SU-DHL-6 (cell line): Measurements from ENCODE around the gene RBFOX1.

ENCODE experiments used
- H2AFZ ChIP-seq: fragments of 200-600 bp; sonication (generic); 2 replicates; pipeline ENCODE4 v1.6.1; 2014; ENCODE audit warnings: low read depth, mild to moderate bottlenecking, moderate library complexity, mixed read lengths, antibody characterized with exemption, low read length; ENCODE audit not compliant: severe bottlenecking
- H3F3A ChIP-seq: fragments of 200-600 bp; shearing (Covaris generic); 2 replicates; pipeline ENCODE4 v1.6.0; 2016; ENCODE audit warnings: antibody characterized with exemption, mild to moderate bottlenecking; ENCODE audit not compliant: insufficient read depth
- H3K27ac ChIP-seq: fragments of 200-600 bp; sonication (generic); 2 replicates; pipeline ENCODE4 v1.5.1; 2016; ENCODE audit warnings: low read depth, mild to moderate bottlenecking, low read length, moderate library complexity, mixed read lengths
- H3K27me3 ChIP-seq: fragments of 200-600 bp; sonication (generic), shearing (Covaris generic); 2 replicates; pipeline ENCODE4 v1.6.0; 2014; ENCODE audit warnings: mild to moderate bottlenecking, low read length
- H3K36me3 ChIP-seq: fragments of 200-600 bp; sonication (generic); 2 replicates; pipeline ENCODE4 v1.6.1; 2014; ENCODE audit warnings: mild to moderate bottlenecking, low read length, mixed read lengths
- H3K4me2 ChIP-seq: fragments of 300-600, 200-600 bp; shearing (Covaris generic), sonication (generic); 2 replicates; pipeline ENCODE4 v1.6.0; 2014; ENCODE audit warnings: low read length, low read depth, mild to moderate bottlenecking; ENCODE audit not compliant: poor library complexity, severe bottlenecking
- H3K4me3 ChIP-seq: fragments of 200-600 bp; sonication (generic); 2 replicates; pipeline ENCODE4 v1.5.1; 2014; ENCODE audit warnings: antibody characterized with exemption, low read length, mild to moderate bottlenecking, mixed read lengths; ENCODE audit not compliant: insufficient read depth, poor library complexity, severe bottlenecking
- H3K79me2 ChIP-seq: fragments of 200-600 bp; sonication (generic); 2 replicates; pipeline ENCODE4 v1.6.1; 2014; ENCODE audit warnings: mild to moderate bottlenecking, low read length, moderate library complexity; ENCODE audit not compliant: insufficient read depth
- H3K9ac ChIP-seq: fragments of 200-600 bp; sonication (generic); 2 replicates; pipeline ENCODE4 v1.7.0; 2014; ENCODE audit warnings: mild to moderate bottlenecking, low read length
- H3K9me2 ChIP-seq: fragments of 200-600 bp; sonication (generic); replicated peaks from 2 replicates; pipeline ENCODE4 v1.6.1; 2014; ENCODE audit warnings: low read length; ENCODE audit not compliant: insufficient read depth
- H3K9me3 ChIP-seq: fragments of 200-600 bp; sonication (generic); 2 replicates; pipeline ENCODE4 v1.6.1; 2014; ENCODE audit warnings: low read length, mixed read lengths; ENCODE audit not compliant: insufficient read depth
- H4K20me1 ChIP-seq: fragments of 200-600 bp; sonication (generic); 2 replicates; pipeline ENCODE4 v1.6.1; 2014; ENCODE audit warnings: low read depth, mild to moderate bottlenecking, antibody characterized with exemption, low read length, moderate library complexity, mixed read lengths
- CTCF ChIP-seq: fragments of 200-600 bp; sonication (generic); IDR thresholded peaks from one replicate; pipeline ENCODE4 v1.5.1; 2017; ENCODE audit warnings: antibody characterized with exemption, mild to moderate bottlenecking, low read length, moderate library complexity; ENCODE audit not compliant: insufficient read depth, poor library complexity, severe bottlenecking
- EZH2phosphoT487 ChIP-seq: fragments of 200-600 bp; sonication (generic), shearing (Covaris generic); conservative IDR thresholded peaks from 2 replicates; pipeline ENCODE4 v1.6.1; 2018; ENCODE audit warnings: mild to moderate bottlenecking, antibody characterized with exemption, low read length, moderate library complexity, mixed read lengths

RBFOX1 gene

GRCh38 chr16:7744546-7745264, 412.1 kb downstream of the RBFOX1 start:
- no peaks in the 10 kb centered on the region for H3K36me3 ChIP-seq
- no peaks in the 10 kb centered on the region for H3K9me2 ChIP-seq
- H4K20me1 ChIP-seq = no peaks in the 10 kb centered on the region
- H3K9ac ChIP-seq = no peak overlapping the region
- no peak overlapping the region for H3K27ac ChIP-seq
- H3K4me3 ChIP-seq = no peak overlapping the region
- H3K4me2 ChIP-seq = no peak overlapping the region
- no peaks in the 10 kb centered on the region for H3K79me2 ChIP-seq
- H3K9me3 ChIP-seq = no peaks in the 10 kb centered on the region
- no peak for TF ChIP-seq EZH2phosphoT487
- TF ChIP-seq CTCF = no peak
- no peak overlapping the region for H2AFZ ChIP-seq
- no peaks in the 10 kb centered on the region for H3F3A ChIP-seq
- H3K27me3 ChIP-seq = no peaks in the 10 kb centered on the region

- no peak for TF ChIP-seq EZH2phosphoT487
- no peak for TF ChIP-seq CTCF
- Histone ChIP-seq H4K20me1 (no peaks in the 10 kb centered on the region), H3K4me3 (no peak overlapping the region), H3K9ac (no peak overlapping the region), H3K27me3 (no peaks in the 10 kb centered on the region), H2AFZ (no peak overlapping the region), H3K27ac (no peak overlapping the region), H3K4me2 (no peak overlapping the region), H3K36me3 (no peaks in the 10 kb centered on the region), H3K9me2 (no peaks in the 10 kb centered on the region), H3K9me3 (no peaks in the 10 kb centered on the region), H3K79me2 (no peaks in the 10 kb centered on the region), H3F3A (no peaks in the 10 kb centered on the region)
Observed at GRCh38 chr16:7745276-7745675, 412.6 kb downstream of the RBFOX1 start.

- Histone ChIP-seq H3K4me3 (no peak overlapping the region), H3K4me2 (no peak overlapping the region), H3K9me2 (no peaks in the 10 kb centered on the region), H3K79me2 (no peaks in the 10 kb centered on the region), H3K27me3 (no peaks in the 10 kb centered on the region), H3F3A (no peaks in the 10 kb centered on the region), H3K27ac (no peak overlapping the region), H2AFZ (no peak overlapping the region), H3K9me3 (no peaks in the 10 kb centered on the region), H4K20me1 (no peaks in the 10 kb centered on the region), H3K9ac (no peak overlapping the region), H3K36me3 (no peaks in the 10 kb centered on the region)
- no peak for TF ChIP-seq EZH2phosphoT487
- no peak for TF ChIP-seq CTCF
Observed at GRCh38 chr16:7746941-7747340, 414.3 kb downstream of the RBFOX1 start.
